GM12878 (cell line): ENCODE data around the gene CDKL4.

ENCODE experiments used
- CTCF ChIP-seq, 3 experiments: IDR thresholded peaks in 2 of 3; conservative IDR thresholded peaks in 1 of 3; 2 replicates each; pipeline ENCODE4 v1.5.1; 2011; ENCODE audit warnings: low read depth in 3 of 3, low read length in 3 of 3, mild to moderate bottlenecking in 3 of 3, control low read depth in 2 of 3, moderate library complexity in 2 of 3, inconsistent platforms in 1 of 3, mixed read lengths in 1 of 3; ENCODE audit not compliant: control insufficient read depth in 2 of 3, insufficient read depth in 1 of 3; ENCODE audit errors: extremely low read depth in 1 of 3
- JUND ChIP-seq: IDR thresholded peaks from 2 replicates; pipeline ENCODE4 v1.6.1; 2012; ENCODE audit warnings: low read depth, mild to moderate bottlenecking, low read length, improper control_type of control experiment, moderate library complexity
- SUZ12 ChIP-seq: fragments of 200-600 bp; sonication (generic); IDR thresholded peaks from one replicate; pipeline ENCODE4 v1.6.1; 2018; ENCODE audit warnings: antibody characterized with exemption, mild to moderate bottlenecking; ENCODE audit not compliant: unreplicated experiment

GRCh38 chr2:39160982-39161381, 82.8 kb downstream of the CDKL4 start:
- no peak for TF ChIP-seq SUZ12
- TF ChIP-seq CTCF (IDR thresholded peaks at IDR 0.05 in 2 of 3, conservative IDR thresholded peaks at IDR 0.05 in 1 of 3; ENCODE audit: control insufficient read depth in 2 of 3, extremely low read depth in 1 of 3, insufficient read depth in 1 of 3, low read depth in 3 of 3, low read length in 3 of 3) = no peak
- TF ChIP-seq JUND = no peak
